GM23248 (cell line): ENCODE data around the gene WNT9B. TPM values are rescaled to one million over a fixed set of nuclear protein-coding genes. Genes with fewer than 3 reads are reported as not detected.

Experiments
- DNase-seq: peaks from one replicate; pipeline ENCODE4 v3.0.0-alpha.2; 2015
- H2AFZ ChIP-seq: fragments of 200-600 bp; sonication (generic); 2 replicates; pipeline ENCODE4 v1.6.1; 2016; ENCODE audit warnings: antibody characterized with exemption
- H3F3A ChIP-seq: fragments of 200-600 bp; sonication (generic); 2 replicates; pipeline ENCODE4 v1.6.1; 2016; ENCODE audit warnings: mild to moderate bottlenecking, antibody characterized with exemption, mixed run types; ENCODE audit not compliant: insufficient read depth
- H3K27ac ChIP-seq: fragments of 200-600 bp; sonication (generic); 2 replicates; pipeline ENCODE4 v1.5.1; 2016; ENCODE audit warnings: mild to moderate bottlenecking
- H3K27me3 ChIP-seq: fragments of 200-600 bp; sonication (generic); replicated peaks from 2 replicates; pipeline ENCODE4 v1.6.1; 2016; ENCODE audit warnings: mild to moderate bottlenecking; ENCODE audit not compliant: insufficient read depth
- H3K36me3 ChIP-seq: fragments of 200-600 bp; sonication (generic); 2 replicates; pipeline ENCODE4 v1.6.1; 2016; ENCODE audit warnings: low read depth, mild to moderate bottlenecking
- H3K4me1 ChIP-seq: fragments of 200-600 bp; sonication (generic); 2 replicates; pipeline ENCODE4 v1.6.1; 2016; ENCODE audit warnings: mild to moderate bottlenecking; ENCODE audit not compliant: insufficient read depth
- H3K4me2 ChIP-seq: fragments of 200-600 bp; sonication (generic); one replicate; pipeline ENCODE4 v1.6.1; 2016; ENCODE audit warnings: mild to moderate bottlenecking; ENCODE audit not compliant: unreplicated experiment
- H3K4me3 ChIP-seq: fragments of 200-600 bp; sonication (generic); 2 replicates; pipeline ENCODE4 v1.5.1; 2016; ENCODE audit warnings: mild to moderate bottlenecking
- H3K79me2 ChIP-seq: fragments of 200-600 bp; sonication (generic); 2 replicates; pipeline ENCODE4 v1.6.1; 2016; ENCODE audit warnings: mild to moderate bottlenecking; ENCODE audit not compliant: insufficient read depth
- H3K9ac ChIP-seq: fragments of 200-600 bp; sonication (generic); 2 replicates; pipeline ENCODE4 v1.6.1; 2016; ENCODE audit warnings: mild to moderate bottlenecking
- H3K9me2 ChIP-seq: fragments of 200-600 bp; sonication (generic); 2 replicates; pipeline ENCODE4 v1.6.1; 2016; ENCODE audit warnings: mixed run types, mild to moderate bottlenecking, moderate library complexity; ENCODE audit not compliant: insufficient read depth
- H3K9me3 ChIP-seq: fragments of 200-600 bp; sonication (generic); one replicate; pipeline ENCODE4 v1.6.1; 2017; ENCODE audit warnings: low read depth
- H4K20me1 ChIP-seq: fragments of 200-600 bp; sonication (generic); 2 replicates; pipeline ENCODE4 v1.6.0; 2016; ENCODE audit not compliant: insufficient read depth
- EZH2 ChIP-seq: fragments of 200-600 bp; sonication (generic); IDR thresholded peaks from 2 replicates; pipeline ENCODE4 v1.6.1; 2018; ENCODE audit warnings: antibody characterized with exemption, mild to moderate bottlenecking; ENCODE audit not compliant: insufficient read depth, poor library complexity, severe bottlenecking
- EZH2phosphoT487 ChIP-seq: fragments of 200-600 bp; sonication (generic); IDR thresholded peaks from 2 replicates; pipeline ENCODE4 v1.6.1; 2018; ENCODE audit warnings: antibody characterized with exemption, moderate library complexity, mild to moderate bottlenecking, low read depth; ENCODE audit not compliant: insufficient read depth
- WGBS, 2 experiments: methylation state at CpG; one replicate each; pipeline ENCODE4 v1.1.6; 2015 to 2017; ENCODE audit warnings: low lambda C conversion rate in 2 of 2, low coverage in 1 of 2; ENCODE audit errors: missing lambda C conversion rate in 2 of 2; 5-methylcytosine and 5-hydroxymethylcytosine counted together
- in situ Hi-C: fragments of 300-500 bp; cut with MboI; formaldehyde crosslinking; loops from 2 replicates; pipeline ENCODE4 v1.15.0; 2020
- polyA plus RNA-seq: library from polyadenylated mRNA; unstranded; fragments of >200 nt; fragmentation: Nextera tagmentation; extraction: Ambion mirVana; gene quantifications from 2 replicates; pipeline ENCODE4 v1.2.1, GENCODE V29; 2016
- total RNA-seq: library from RNA; depleted of rRNA; stranded (reverse); fragments of >200 nt; shearing (Covaris generic); gene quantifications from 2 replicates; pipeline ENCODE4 v1.2.3, GENCODE V29; 2014

Gene WNT9B
- total and polyA plus RNA-seq, 2 experiments from 2014 or later, result not detected

- Histone ChIP-seq H3K9ac (no peak overlapping the region), H3K4me2 (no peak overlapping the region), H3K27me3 (no peaks in the 10 kb centered on the region), H3K4me1 (peaks cover 6% of the 10 kb centered on the region; the same call in 1 of the 2 replicates), H2AFZ (no peak overlapping the region), H3K27ac (no peak overlapping the region), H4K20me1 (no peaks in the 10 kb centered on the region), H3K9me3 (no peaks in the 10 kb centered on the region), H3K79me2 (no peaks in the 10 kb centered on the region), H3F3A (no peaks in the 10 kb centered on the region), H3K36me3 (no peaks in the 10 kb centered on the region), H3K4me3 (no peak overlapping the region), H3K9me2 (no peaks in the 10 kb centered on the region)
- 85 to 93% methylated on average over 15 to 16 of the region's 16 CpGs for WGBS, 2 experiments
- DNase-seq, result no peak
- in situ Hi-C loops, result no loop called here
- no peak for TF ChIP-seq EZH2
- TF ChIP-seq EZH2phosphoT487, result no peak
Measured at GRCh38 chr17:46872421-46872820, 21.0 kb downstream of the WNT9B start.

- DNase-seq, result no peak
- Histone ChIP-seq H2AFZ (no peak overlapping the region), H3K27me3 (0 out of 2 replicates have a peak, but pooled peaks cover 7% of the 10 kb centered on the region), H3K4me2 (no peak overlapping the region), H4K20me1 (no peaks in the 10 kb centered on the region), H3K9ac (no peak overlapping the region), H3K27ac (no peak overlapping the region), H3K9me2 (no peaks in the 10 kb centered on the region), H3F3A (no peaks in the 10 kb centered on the region), H3K36me3 (no peaks in the 10 kb centered on the region), H3K4me1 (peaks cover 4% of the 10 kb centered on the region; the same call in 1 of the 2 replicates), H3K79me2 (no peaks in the 10 kb centered on the region), H3K4me3 (no peak overlapping the region), H3K9me3 (no peaks in the 10 kb centered on the region)
- in situ Hi-C loops, result no loop called here
- TF ChIP-seq EZH2phosphoT487, result no peak
- no peak for TF ChIP-seq EZH2
- WGBS, 2 experiments, result 62 to 67% methylated on average over 7 of the region's 7 CpGs
Measured at GRCh38 chr17:46873941-46874645, 22.7 kb downstream of the WNT9B start.

- H3K4me2 ChIP-seq, result no peak overlapping the region
- no peak overlapping the region for H3K27ac ChIP-seq
- no peaks in the 10 kb centered on the region for H3K9me2 ChIP-seq
- in situ Hi-C loops, result no loop called here
- no peaks in the 10 kb centered on the region for H3K4me1 ChIP-seq
- no peaks in the 10 kb centered on the region for H3K79me2 ChIP-seq
- 77 to 84% methylated on average over 16 of the region's 16 CpGs for WGBS, 2 experiments
- H2AFZ ChIP-seq, result no peak overlapping the region
- no peaks in the 10 kb centered on the region for H3K9me3 ChIP-seq
- H3K27me3 ChIP-seq, result 0 out of 2 replicates have a peak, but pooled peaks cover 7% of the 10 kb centered on the region
- no peak overlapping the region for H3K4me3 ChIP-seq
- H3K36me3 ChIP-seq, result no peaks in the 10 kb centered on the region
- DNase-seq, result no peak
- H3F3A ChIP-seq, result no peaks in the 10 kb centered on the region
- TF ChIP-seq EZH2 (no peak), EZH2phosphoT487 (no peak)
- no peak overlapping the region for H3K9ac ChIP-seq
- no peaks in the 10 kb centered on the region for H4K20me1 ChIP-seq
Measured at GRCh38 chr17:46874906-46875305, 23.5 kb downstream of the WNT9B start.

- Histone ChIP-seq H3K4me3 (no peak overlapping the region), H3F3A (no peaks in the 10 kb centered on the region), H3K4me1 (no peaks in the 10 kb centered on the region), H3K27me3 (0 out of 2 replicates have a peak, but pooled peaks cover 7% of the 10 kb centered on the region), H3K36me3 (no peaks in the 10 kb centered on the region), H3K79me2 (no peaks in the 10 kb centered on the region), H3K27ac (no peak overlapping the region), H3K9me2 (no peaks in the 10 kb centered on the region), H2AFZ (no peak overlapping the region), H4K20me1 (no peaks in the 10 kb centered on the region), H3K4me2 (no peak overlapping the region), H3K9me3 (no peaks in the 10 kb centered on the region), H3K9ac (no peak overlapping the region)
- 72 to 81% methylated on average over 11 to 13 of the region's 13 CpGs for WGBS, 2 experiments
- DNase-seq, result no peak
- TF ChIP-seq EZH2phosphoT487, result no peak
- TF ChIP-seq EZH2, result no peak
- in situ Hi-C loops, result no loop called here
Measured at GRCh38 chr17:46875849-46876352, 24.5 kb downstream of the WNT9B start.
